Hepatocyte (in vitro differentiated cells): ENCODE measurements around the gene ZNF562.

ENCODE experiments used
- CTCF ChIP-seq: fragments of 200-600 bp; sonication (generic); IDR thresholded peaks from 2 replicates; pipeline ENCODE4 v1.5.1; 2016; ENCODE audit warnings: antibody characterized with exemption, mild to moderate bottlenecking; ENCODE audit not compliant: poor library complexity
- EZH2 ChIP-seq: fragments of 200-600 bp; sonication (generic); IDR thresholded peaks from 2 replicates; pipeline ENCODE4 v1.6.1; 2016; ENCODE audit warnings: antibody characterized with exemption, mild to moderate bottlenecking, borderline replicate concordance

DNA sequence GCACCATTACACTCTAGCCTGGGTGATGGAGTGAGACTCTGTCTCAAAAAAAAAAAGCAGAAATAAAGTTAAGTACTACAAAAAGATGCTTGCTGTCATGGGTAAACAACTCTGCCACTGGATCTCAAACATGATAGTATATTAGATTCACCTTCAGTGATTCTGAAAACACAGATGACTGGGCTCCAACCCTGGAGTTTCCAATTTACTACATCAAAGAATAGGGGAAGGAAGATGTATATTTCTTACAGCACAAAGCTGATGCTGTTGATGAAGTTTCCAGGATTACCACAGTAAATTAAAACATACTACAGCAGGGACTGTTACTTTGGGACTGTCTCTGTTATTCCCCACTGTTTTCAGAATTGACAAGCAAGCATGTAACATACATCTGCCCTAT lies 59.1 kb downstream of the ZNF562 start:
- TF ChIP-seq EZH2 (no peak), CTCF (no peak)
